Eye (tissue), 1 donor: ENCODE measurements around the gene POGLUT2.

Experiments used
- DNase-seq: peaks from one replicate; pipeline ENCODE4 v3.0.0-alpha.2; 2015

The POGLUT2 gene

GRCh38 chr13:102763741-102764140 lies 35.0 kb downstream of the POGLUT2 start:
- no peak for DNase-seq

GRCh38 chr13:102761071-102761470 lies 37.7 kb downstream of the POGLUT2 start:
- no peak for DNase-seq

DNA sequence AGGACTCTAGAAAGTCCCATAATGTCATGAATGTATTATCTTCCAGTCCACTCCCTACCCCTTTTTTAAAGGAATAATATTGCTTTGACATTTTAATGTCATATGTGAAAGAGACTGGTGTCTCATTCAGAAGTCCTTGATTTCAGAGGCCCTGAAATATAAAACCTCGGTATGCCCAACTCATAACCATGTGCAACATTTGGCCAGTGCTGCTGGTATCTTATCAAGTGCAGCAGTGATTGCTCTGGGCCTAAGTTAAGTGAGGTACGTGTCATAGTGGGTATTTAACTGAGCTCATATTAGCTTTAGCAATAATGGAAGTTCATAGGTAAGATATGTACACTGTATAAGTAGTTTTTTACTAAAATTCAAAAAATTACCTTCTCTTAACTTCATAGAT lies 39.9 kb downstream of the POGLUT2 start:
- no peak for DNase-seq

DNA sequence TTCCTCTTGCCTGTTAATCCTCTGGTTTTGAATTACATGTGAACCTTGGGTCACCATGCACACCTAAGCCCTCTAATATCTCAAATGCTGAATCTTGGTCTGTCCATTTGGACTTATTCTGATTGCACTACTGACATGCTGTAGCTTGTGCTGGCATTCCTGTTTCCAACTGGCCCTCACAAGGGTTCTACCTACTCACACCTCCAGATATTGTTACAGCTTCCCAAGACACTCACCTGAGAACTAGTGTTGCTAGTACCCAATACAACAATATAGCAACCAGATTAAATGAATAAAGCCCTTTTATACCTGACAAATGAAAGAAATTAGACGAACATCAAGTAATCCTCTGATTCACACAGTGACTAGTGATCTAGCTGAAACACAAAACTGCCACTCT lies 41.8 kb downstream of the POGLUT2 start:
- no peak for DNase-seq

DNA sequence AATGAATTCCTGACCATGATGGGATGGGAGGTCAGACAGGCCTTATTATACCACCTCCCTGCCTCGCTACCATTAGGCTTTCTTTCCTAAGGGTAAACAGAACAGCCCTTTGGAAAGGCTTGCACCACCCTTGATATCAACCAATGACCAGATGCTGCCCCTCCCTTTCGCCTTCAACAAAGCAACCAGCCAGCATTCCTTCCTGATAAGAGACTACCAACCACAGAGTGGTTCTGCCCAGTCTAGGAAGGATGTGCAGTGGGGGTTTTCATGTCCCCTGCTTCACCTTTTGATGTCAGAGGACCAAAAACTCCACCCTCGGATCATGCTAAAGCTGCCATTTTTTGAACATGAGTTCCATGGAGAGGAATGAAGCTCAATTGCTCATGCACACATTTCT lies 46.9 kb downstream of the POGLUT2 start:
- no peak for DNase-seq

DNA sequence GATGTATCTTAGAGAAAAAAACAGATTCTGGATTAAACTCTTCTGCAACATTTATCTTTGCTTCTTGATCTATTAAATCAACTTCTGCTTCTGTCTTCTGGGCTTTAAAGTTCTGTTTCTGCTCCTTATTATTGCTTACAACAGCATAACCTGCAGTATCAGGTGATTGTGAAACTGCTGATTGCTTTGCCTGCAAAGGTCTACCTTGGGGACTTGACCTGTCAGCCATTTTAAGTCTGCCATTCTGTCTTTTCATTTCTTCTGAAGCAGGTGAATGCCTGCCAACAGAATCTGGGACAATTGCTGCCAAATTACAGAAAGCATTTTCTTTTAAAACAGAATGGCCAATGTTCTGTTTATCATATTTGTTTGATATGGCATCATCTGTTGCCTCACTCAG lies 56.3 kb downstream of the POGLUT2 start:
- no peak for DNase-seq

DNA sequence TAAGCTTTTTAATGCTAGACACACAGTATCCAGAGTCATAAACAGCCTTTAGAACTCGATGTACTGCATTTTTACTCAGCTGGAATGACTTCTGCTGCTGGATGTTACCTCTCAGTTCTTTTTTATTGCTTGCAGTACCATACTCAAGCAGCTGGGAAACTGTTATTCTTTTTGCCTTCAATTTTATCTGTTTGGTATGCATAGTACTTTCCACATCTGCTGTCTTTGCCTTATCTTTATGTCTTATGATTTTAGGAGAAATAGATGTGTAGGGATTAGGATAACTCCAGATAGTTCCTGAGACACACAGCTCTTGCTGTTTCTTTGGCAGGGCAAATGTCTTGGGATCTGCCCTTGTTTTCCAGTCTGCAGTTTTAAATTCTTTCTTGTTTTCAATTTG lies 56.7 kb downstream of the POGLUT2 start:
- no peak for DNase-seq
